ENCODE measurements around the gene GADL1. TPM values are rescaled to one million over a fixed set of nuclear protein-coding genes. Genes with fewer than 3 reads are reported as not detected.
A peak's percentile ranks its signal among the peaks of the same experiment; 100 is the strongest.

The GADL1 gene, protein sequence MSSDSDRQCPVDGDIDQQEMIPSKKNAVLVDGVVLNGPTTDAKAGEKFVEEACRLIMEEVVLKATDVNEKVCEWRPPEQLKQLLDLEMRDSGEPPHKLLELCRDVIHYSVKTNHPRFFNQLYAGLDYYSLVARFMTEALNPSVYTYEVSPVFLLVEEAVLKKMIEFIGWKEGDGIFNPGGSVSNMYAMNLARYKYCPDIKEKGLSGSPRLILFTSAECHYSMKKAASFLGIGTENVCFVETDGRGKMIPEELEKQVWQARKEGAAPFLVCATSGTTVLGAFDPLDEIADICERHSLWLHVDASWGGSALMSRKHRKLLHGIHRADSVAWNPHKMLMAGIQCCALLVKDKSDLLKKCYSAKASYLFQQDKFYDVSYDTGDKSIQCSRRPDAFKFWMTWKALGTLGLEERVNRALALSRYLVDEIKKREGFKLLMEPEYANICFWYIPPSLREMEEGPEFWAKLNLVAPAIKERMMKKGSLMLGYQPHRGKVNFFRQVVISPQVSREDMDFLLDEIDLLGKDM
- under 1 TPM in 1 of 2 donors, not detected in 1; 0.08 TPM for total RNA-seq
- polyA plus RNA-seq (ENCODE audit: insufficient read depth, low read depth, low replicate concordance): 0.30 TPM
- long read RNA-seq, donor 1: 0 reads
- long read RNA-seq, donor 2, partial matches to known transcripts: 0 of 1 reads
- long read RNA-seq, donor 2, other reads (novel, unspliced or antisense): 0 of 1 reads

DNA sequence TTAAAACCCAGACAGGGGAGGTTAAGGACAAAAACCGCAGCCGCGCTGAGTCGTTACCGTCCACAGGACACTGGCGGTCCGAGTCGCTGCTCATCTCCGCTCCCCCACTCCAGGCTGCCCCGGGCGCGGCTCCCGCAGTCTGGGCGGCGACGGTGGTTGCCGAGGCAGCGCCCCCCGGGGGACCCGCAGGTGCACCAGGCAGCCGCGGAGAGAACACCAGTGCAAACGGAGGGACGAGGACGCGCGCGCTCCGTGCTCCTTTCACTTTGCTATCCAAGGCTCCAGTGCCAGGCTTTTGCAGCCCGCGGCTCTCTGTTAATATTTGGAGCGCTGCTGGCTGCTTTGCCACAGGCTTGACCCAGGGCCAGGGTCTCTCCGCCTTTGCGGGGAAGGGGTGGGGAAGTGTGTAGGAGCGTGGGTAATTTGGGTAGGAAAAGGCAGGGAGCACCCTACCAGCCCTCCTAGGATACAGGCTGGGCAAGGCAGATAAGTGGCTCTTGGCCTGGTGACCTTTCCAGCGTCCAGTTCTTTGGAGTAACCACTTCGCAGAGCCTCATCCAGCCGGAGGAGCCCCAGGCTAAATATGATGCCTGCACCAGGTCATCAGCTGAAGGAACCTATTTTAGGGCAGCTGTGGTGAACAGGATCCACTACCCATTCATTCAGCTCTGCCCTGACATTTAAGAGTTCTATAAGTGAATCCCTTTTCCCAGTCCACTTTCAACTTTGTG, at the start of gene GADL1:
GADL1 (minus strand) TSS at position 141 of the 731 bp plus-strand sequence; CDS start at position 94, 47 bp downstream.
- no peak within 1 kb of the TSS for H3K27ac ChIP-seq
- intact Hi-C loops (cut with DNase I; ENCODE audit: low total_unique reads): no loop called here
- H3K27me3 ChIP-seq: no peaks in the 10 kb centered on the region
- DNase-seq: peak; percentile 39
- TF ChIP-seq, protein P1, sequence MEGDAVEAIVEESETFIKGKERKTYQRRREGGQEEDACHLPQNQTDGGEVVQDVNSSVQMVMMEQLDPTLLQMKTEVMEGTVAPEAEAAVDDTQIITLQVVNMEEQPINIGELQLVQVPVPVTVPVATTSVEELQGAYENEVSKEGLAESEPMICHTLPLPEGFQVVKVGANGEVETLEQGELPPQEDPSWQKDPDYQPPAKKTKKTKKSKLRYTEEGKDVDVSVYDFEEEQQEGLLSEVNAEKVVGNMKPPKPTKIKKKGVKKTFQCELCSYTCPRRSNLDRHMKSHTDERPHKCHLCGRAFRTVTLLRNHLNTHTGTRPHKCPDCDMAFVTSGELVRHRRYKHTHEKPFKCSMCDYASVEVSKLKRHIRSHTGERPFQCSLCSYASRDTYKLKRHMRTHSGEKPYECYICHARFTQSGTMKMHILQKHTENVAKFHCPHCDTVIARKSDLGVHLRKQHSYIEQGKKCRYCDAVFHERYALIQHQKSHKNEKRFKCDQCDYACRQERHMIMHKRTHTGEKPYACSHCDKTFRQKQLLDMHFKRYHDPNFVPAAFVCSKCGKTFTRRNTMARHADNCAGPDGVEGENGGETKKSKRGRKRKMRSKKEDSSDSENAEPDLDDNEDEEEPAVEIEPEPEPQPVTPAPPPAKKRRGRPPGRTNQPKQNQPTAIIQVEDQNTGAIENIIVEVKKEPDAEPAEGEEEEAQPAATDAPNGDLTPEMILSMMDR (IDR thresholded peaks at IDR 0.05): no peak
- TF ChIP-seq POLR2A (IDR thresholded peaks at IDR 0.05): no peak
- WGBS, 2 donors: 3 to 16% methylated on average over 10 to 29 of the region's 38 CpGs
- H3K4me3 ChIP-seq: peak within 1 kb of the TSS; percentile 36 to 52
- H3K9me3 ChIP-seq: no peaks in the 10 kb centered on the region
- H3K4me1 ChIP-seq: no peaks in the 10 kb centered on the region
- H3K36me3 ChIP-seq (ENCODE audit: low read depth, missing control alignments): no peaks in the 10 kb centered on the region

DNA sequence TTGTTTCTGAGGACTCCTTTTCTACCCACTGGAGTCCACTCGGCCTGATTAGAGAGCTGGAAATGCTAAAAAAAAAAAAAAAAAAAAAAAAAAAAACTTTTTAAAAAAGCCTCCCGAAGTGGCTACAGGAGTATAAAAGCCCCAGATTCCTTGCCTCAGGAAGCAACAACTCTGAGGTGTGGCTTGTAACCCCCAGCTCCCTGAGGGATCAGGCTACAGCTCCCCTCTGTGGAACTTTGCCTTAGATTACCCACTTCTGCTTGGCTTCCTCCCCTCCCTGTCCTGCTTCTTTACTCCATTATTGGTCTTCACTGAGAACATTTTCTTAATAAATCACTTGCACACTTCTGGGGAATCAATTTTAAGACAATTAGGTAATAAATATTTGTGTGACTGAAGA, 49.7 kb upstream of the GADL1 start:
- TF ChIP-seq, protein P1 (IDR thresholded peaks at IDR 0.05): no peak
- no peak for TF ChIP-seq POLR2A (IDR thresholded peaks at IDR 0.05)
- no peaks in the 10 kb centered on the region for H3K36me3 ChIP-seq (ENCODE audit: low read depth, missing control alignments)
- H3K27me3 ChIP-seq: no peaks in the 10 kb centered on the region
- no peak overlapping the region for H3K27ac ChIP-seq
- WGBS, 2 donors: 56 to 72% methylated on average over 2 of the region's 2 CpGs
- DNase-seq: no peak
- no peaks in the 10 kb centered on the region for H3K9me3 ChIP-seq
- intact Hi-C loops (cut with DNase I; ENCODE audit: low total_unique reads): no loop called here
- no peak overlapping the region for H3K4me3 ChIP-seq
- no peaks in the 10 kb centered on the region for H3K4me1 ChIP-seq

- intact Hi-C loops (cut with DNase I; ENCODE audit: low total_unique reads): no loop called here
Measured at GRCh38 chr3:30943206-30943605, 48.7 kb upstream of the GADL1 start.

GRCh38 chr3:30941342-30941741, 46.9 kb upstream of the GADL1 start:
- TF ChIP-seq, protein P1 (IDR thresholded peaks at IDR 0.05): no peak
- no peak for TF ChIP-seq POLR2A (IDR thresholded peaks at IDR 0.05)
- no peaks in the 10 kb centered on the region for H3K27me3 ChIP-seq
- H3K4me3 ChIP-seq: no peak overlapping the region
- intact Hi-C loops (cut with DNase I; ENCODE audit: low total_unique reads): no loop called here
- no peak overlapping the region for H3K27ac ChIP-seq
- no peak for DNase-seq
- WGBS, 2 donors: 91 to 100% methylated on average over 2 of the region's 2 CpGs
- H3K9me3 ChIP-seq: no peaks in the 10 kb centered on the region
- no peaks in the 10 kb centered on the region for H3K36me3 ChIP-seq (ENCODE audit: low read depth, missing control alignments)
- H3K4me1 ChIP-seq: no peaks in the 10 kb centered on the region

More at GRCh38 chr3:30943206-30943605, 48.7 kb upstream of the GADL1 start:
- 88 to 90% methylated on average over 5 to 6 of the region's 6 CpGs for WGBS, 2 donors
- Histone ChIP-seq H3K27me3 (no peaks in the 10 kb centered on the region), H3K36me3 (ENCODE audit: low read depth, missing control alignments) (no peaks in the 10 kb centered on the region), H3K9me3 (no peaks in the 10 kb centered on the region), H3K27ac (no peak overlapping the region), H3K4me1 (no peaks in the 10 kb centered on the region), H3K4me3 (no peak overlapping the region)
- DNase-seq: no peak
- no peak for TF ChIP-seq POLR2A (IDR thresholded peaks at IDR 0.05)
- TF ChIP-seq, protein P1 (IDR thresholded peaks at IDR 0.05): no peak
